GM19023 (cell line): ENCODE data around the gene EEF1AKMT4.

Experiments used
- ATAC-seq: cut with Tn5 transposase; IDR thresholded peaks from one replicate; pipeline ENCODE4 v1.9.1; 2021; ENCODE audit warnings: mild to moderate bottlenecking, moderate library complexity; ENCODE audit not compliant: unreplicated experiment

The EEF1AKMT4 gene

GRCh38 chr3:184235381-184236032, 14.0 kb upstream of the EEF1AKMT4 start:
- ATAC-seq: no peak

GRCh38 chr3:184236033-184236410, 13.4 kb upstream of the EEF1AKMT4 start:
- no peak for ATAC-seq

- no peak for ATAC-seq
Measured at GRCh38 chr3:184236636-184237035, 12.8 kb upstream of the EEF1AKMT4 start.

- ATAC-seq: no peak
Measured at GRCh38 chr3:184237211-184237610, 12.3 kb upstream of the EEF1AKMT4 start.

- ATAC-seq: no peak
Measured at GRCh38 chr3:184237807-184238206, 11.7 kb upstream of the EEF1AKMT4 start.

- no peak for ATAC-seq
Measured at GRCh38 chr3:184238246-184238818, 11.1 kb upstream of the EEF1AKMT4 start.

- ATAC-seq: no peak
Measured at GRCh38 chr3:184239221-184239620, 10.3 kb upstream of the EEF1AKMT4 start.

GRCh38 chr3:184239708-184240107, 9.8 kb upstream of the EEF1AKMT4 start:
- no peak for ATAC-seq

GRCh38 chr3:184240384-184241140, 8.9 kb upstream of the EEF1AKMT4 start:
- ATAC-seq: no peak

- ATAC-seq: no peak
Measured at GRCh38 chr3:184241141-184241446, 8.4 kb upstream of the EEF1AKMT4 start.

GRCh38 chr3:184241447-184242296, 7.8 kb upstream of the EEF1AKMT4 start:
- ATAC-seq: no peak

- ATAC-seq: no peak
Measured at GRCh38 chr3:184242297-184242685, 7.2 kb upstream of the EEF1AKMT4 start.

- peak; percentile 49 for ATAC-seq
Measured at GRCh38 chr3:184248454-184249411, 739 bp upstream of the EEF1AKMT4 start, which contains the start of gene ALG3. Gene ALG3 (minus strand): TSS chr3:184248962. CDS start chr3:184248940, 22 bp downstream.

GRCh38 chr3:184250167-184250828, 826 bp downstream of the EEF1AKMT4 start:
- peak; percentile 59 for ATAC-seq

- ATAC-seq: no peak
Measured at GRCh38 chr3:184255291-184256039, 6.0 kb downstream of the EEF1AKMT4 start.

- ATAC-seq: no peak
Measured at GRCh38 chr3:184257083-184257915, 7.8 kb downstream of the EEF1AKMT4 start.

- no peak for ATAC-seq
Measured at GRCh38 chr3:184258926-184259325, 9.5 kb downstream of the EEF1AKMT4 start.

- no peak for ATAC-seq
Measured at GRCh38 chr3:184259396-184259877, 10.0 kb downstream of the EEF1AKMT4 start.
